KMS-11 (cell line): ENCODE results near the gene SURF1.

Source experiments
- H2AFZ ChIP-seq: fragments of 200-600 bp; sonication (generic); 2 replicates; pipeline ENCODE4 v1.6.1; 2016; ENCODE audit warnings: antibody characterized with exemption, mixed run types, low read depth
- H3K27ac ChIP-seq: fragments of 200-600 bp; sonication (generic); 2 replicates; pipeline ENCODE4 v1.6.1; 2016; ENCODE audit warnings: mild to moderate bottlenecking, mixed run types
- H3K27me3 ChIP-seq: fragments of 200-600 bp; sonication (generic); 2 replicates; pipeline ENCODE4 v1.6.1; 2017; ENCODE audit warnings: mild to moderate bottlenecking, low read depth, mixed run types, moderate library complexity; ENCODE audit not compliant: insufficient read depth
- H3K36me3 ChIP-seq: fragments of 200-600 bp; sonication (generic); 2 replicates; pipeline ENCODE4 v1.6.1; 2017; ENCODE audit warnings: mild to moderate bottlenecking, mixed run types; ENCODE audit not compliant: insufficient read depth
- H3K4me1 ChIP-seq: fragments of 200-600 bp; sonication (generic); 2 replicates; pipeline ENCODE4 v1.6.1; 2016; ENCODE audit warnings: mild to moderate bottlenecking, low read depth, mixed run types; ENCODE audit not compliant: poor library complexity, severe bottlenecking
- H3K4me2 ChIP-seq: fragments of 200-600 bp; sonication (generic); 2 replicates; pipeline ENCODE4 v1.7.0; 2016; ENCODE audit warnings: mild to moderate bottlenecking, mixed run types
- H3K4me3 ChIP-seq: fragments of 200-600 bp; sonication (generic); IDR thresholded peaks from 2 replicates; pipeline ENCODE4 v1.6.1; 2017; ENCODE audit warnings: low read depth, low read length, mixed read lengths; ENCODE audit not compliant: insufficient read depth
- H3K79me2 ChIP-seq: fragments of 200-600 bp; sonication (generic); 2 replicates; pipeline ENCODE4 v1.6.1; 2016; ENCODE audit warnings: low read depth, mixed run types; ENCODE audit not compliant: insufficient read depth
- H3K9ac ChIP-seq: fragments of 200-600 bp; sonication (generic); 2 replicates; pipeline ENCODE4 v1.6.1; 2016; ENCODE audit warnings: mild to moderate bottlenecking, mixed run types
- H4K20me1 ChIP-seq: fragments of 200-600 bp; sonication (generic); 2 replicates; pipeline ENCODE4 v1.6.1; 2016; ENCODE audit warnings: mild to moderate bottlenecking, mixed run types; ENCODE audit not compliant: insufficient read depth
- TF ChIP-seq, protein P1 (sequence below): fragments of 200-600 bp; sonication (generic); conservative IDR thresholded peaks from 2 replicates; pipeline ENCODE4 v1.6.1; 2017; ENCODE audit warnings: low read depth, mild to moderate bottlenecking, antibody characterized with exemption, low read length, moderate library complexity, mixed read lengths

The SURF1 gene

GRCh38 chr9:133386338-133386737 is 30.1 kb upstream of the SURF1 start:
- Histone ChIP-seq H3K9ac (no peak overlapping the region), H4K20me1 (no peaks in the 10 kb centered on the region), H3K79me2 (no peaks in the 10 kb centered on the region), H2AFZ (no peak overlapping the region), H3K27ac (no peak overlapping the region), H3K4me1 (no peaks in the 10 kb centered on the region), H3K4me3 (no peak overlapping the region), H3K27me3 (peaks cover 32% of the 10 kb centered on the region), H3K4me2 (no peak overlapping the region), H3K36me3 (no peaks in the 10 kb centered on the region)
- TF ChIP-seq, protein P1, sequence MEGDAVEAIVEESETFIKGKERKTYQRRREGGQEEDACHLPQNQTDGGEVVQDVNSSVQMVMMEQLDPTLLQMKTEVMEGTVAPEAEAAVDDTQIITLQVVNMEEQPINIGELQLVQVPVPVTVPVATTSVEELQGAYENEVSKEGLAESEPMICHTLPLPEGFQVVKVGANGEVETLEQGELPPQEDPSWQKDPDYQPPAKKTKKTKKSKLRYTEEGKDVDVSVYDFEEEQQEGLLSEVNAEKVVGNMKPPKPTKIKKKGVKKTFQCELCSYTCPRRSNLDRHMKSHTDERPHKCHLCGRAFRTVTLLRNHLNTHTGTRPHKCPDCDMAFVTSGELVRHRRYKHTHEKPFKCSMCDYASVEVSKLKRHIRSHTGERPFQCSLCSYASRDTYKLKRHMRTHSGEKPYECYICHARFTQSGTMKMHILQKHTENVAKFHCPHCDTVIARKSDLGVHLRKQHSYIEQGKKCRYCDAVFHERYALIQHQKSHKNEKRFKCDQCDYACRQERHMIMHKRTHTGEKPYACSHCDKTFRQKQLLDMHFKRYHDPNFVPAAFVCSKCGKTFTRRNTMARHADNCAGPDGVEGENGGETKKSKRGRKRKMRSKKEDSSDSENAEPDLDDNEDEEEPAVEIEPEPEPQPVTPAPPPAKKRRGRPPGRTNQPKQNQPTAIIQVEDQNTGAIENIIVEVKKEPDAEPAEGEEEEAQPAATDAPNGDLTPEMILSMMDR, result no peak

DNA sequence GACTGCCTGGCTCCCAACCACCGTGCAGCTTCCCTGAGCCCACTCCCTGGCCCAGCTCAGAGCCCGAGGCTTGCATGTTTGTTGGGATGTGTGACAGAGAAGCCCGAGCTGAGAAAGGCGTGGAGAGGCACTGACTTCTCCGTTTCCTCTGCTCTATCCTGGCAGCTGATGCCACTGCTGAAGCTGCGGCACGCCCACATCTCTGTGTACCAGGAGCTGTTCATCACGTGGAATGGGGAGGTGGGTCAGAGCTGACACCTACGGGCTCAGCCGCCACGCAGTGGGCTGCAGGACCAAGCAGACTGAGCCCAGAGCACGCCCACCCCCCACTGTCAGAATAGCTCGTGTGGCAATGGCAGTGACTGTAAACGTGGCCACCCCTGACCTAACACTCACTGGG is 29.2 kb upstream of the SURF1 start:
- H3K9ac ChIP-seq, result no peak overlapping the region
- TF ChIP-seq, protein P1, result no peak

GRCh38 chr9:133384736-133385321 is 28.5 kb upstream of the SURF1 start:
- Histone ChIP-seq H3K36me3 (no peaks in the 10 kb centered on the region), H3K9ac (no peak overlapping the region), H3K4me3 (no peak overlapping the region), H3K4me2 (no peak overlapping the region), H3K27me3 (peaks cover 26% of the 10 kb centered on the region), H4K20me1 (no peaks in the 10 kb centered on the region), H3K27ac (no peak overlapping the region), H2AFZ (no peak overlapping the region), H3K79me2 (no peaks in the 10 kb centered on the region), H3K4me1 (no peaks in the 10 kb centered on the region)
- TF ChIP-seq, protein P1, result no peak

More for the DNA sequence above, 29.2 kb upstream of the SURF1 start:
- Histone ChIP-seq H4K20me1 (no peaks in the 10 kb centered on the region), H3K36me3 (no peaks in the 10 kb centered on the region), H3K4me3 (no peak overlapping the region), H3K4me1 (no peaks in the 10 kb centered on the region), H3K4me2 (no peak overlapping the region), H3K27ac (no peak overlapping the region), H3K79me2 (no peaks in the 10 kb centered on the region), H3K27me3 (peaks cover 32% of the 10 kb centered on the region), H2AFZ (no peak overlapping the region)

DNA sequence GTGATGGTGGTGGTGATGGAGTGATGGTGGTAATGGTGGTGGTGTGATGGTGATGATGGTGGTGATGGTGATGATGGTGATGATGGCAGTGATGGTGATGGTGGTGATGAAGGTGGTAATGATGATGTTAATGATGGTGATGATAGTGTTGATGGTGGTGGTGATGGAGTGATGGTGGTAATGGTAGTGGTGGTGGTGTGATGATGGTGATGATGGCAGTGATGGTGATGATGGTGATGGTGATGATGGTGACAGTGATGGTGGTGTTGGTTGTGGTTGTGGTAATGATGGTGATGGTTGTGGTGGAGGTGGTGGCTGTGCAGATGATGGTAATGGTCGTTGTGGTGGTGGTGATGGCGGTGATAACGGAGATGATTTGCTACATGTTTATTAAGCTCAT is 27.2 kb upstream of the SURF1 start:
- Histone ChIP-seq H3K27me3 (peaks cover 12% of the 10 kb centered on the region; the same call in 1 of the 2 replicates), H3K36me3 (no peaks in the 10 kb centered on the region), H3K4me1 (no peaks in the 10 kb centered on the region), H2AFZ (no peak overlapping the region), H3K4me2 (no peak overlapping the region), H4K20me1 (no peaks in the 10 kb centered on the region), H3K4me3 (no peak overlapping the region), H3K79me2 (no peaks in the 10 kb centered on the region), H3K9ac (no peak overlapping the region), H3K27ac (no peak overlapping the region)
- TF ChIP-seq, protein P1, result no peak
